NCI-H187 (cell line): ENCODE data around the gene ZNF416.

Experiments
- DNase-seq, 2 experiments: peaks; one replicate each; lab custom pipeline; 2025; lab: John Stamatoyannopoulos, UW

Gene ZNF416

GRCh38 chr19:57578487-57579205 lies at the start of gene ZNF416:
Gene ZNF416, minus strand, starts transcription at chr19:57578911. Its CDS starts 207 bp downstream, at chr19:57578704.
- peak; percentile 67 to 95 for DNase-seq

GRCh38 chr19:57623091-57623490 lies 44.4 kb upstream of the ZNF416 start:
- no peak for DNase-seq

- DNase-seq = no peak
Measured at GRCh38 chr19:57620673-57621348, 42.1 kb upstream of the ZNF416 start.

GRCh38 chr19:57615346-57615745 lies 36.6 kb upstream of the ZNF416 start:
- DNase-seq = no peak

- DNase-seq = peak; percentile 60 to 69
Measured at GRCh38 chr19:57613941-57614743, 35.4 kb upstream of the ZNF416 start, which contains the start of gene ZNF134. Gene ZNF134, plus strand, starts transcription at chr19:57614242. Its CDS starts 5,227 bp downstream, at chr19:57619469.

- DNase-seq = no peak
Measured at GRCh38 chr19:57611113-57611512, 32.4 kb upstream of the ZNF416 start.

GRCh38 chr19:57606931-57607330 lies 28.2 kb upstream of the ZNF416 start:
- no peak for DNase-seq

GRCh38 chr19:57599761-57600383 lies 21.2 kb upstream of the ZNF416 start, which contains the start of gene ZNF530:
Gene ZNF530, plus strand, starts transcription at chr19:57599885. Its CDS starts 4,461 bp downstream, at chr19:57604346.
- DNase-seq = peak; percentile 72 to 77

GRCh38 chr19:57599377-57599760 lies 20.7 kb upstream of the ZNF416 start:
- DNase-seq = no peak

GRCh38 chr19:57587529-57587928 lies 8.8 kb upstream of the ZNF416 start:
- DNase-seq = no peak

- DNase-seq = peak; percentile 58 to 82
Measured at GRCh38 chr19:57583521-57584416, 5.1 kb upstream of the ZNF416 start, which contains the start of gene ZIK1. Gene ZIK1, plus strand, starts transcription at chr19:57584145. Its CDS starts 212 bp downstream, at chr19:57584357.

GRCh38 chr19:57583104-57583520 lies 4.4 kb upstream of the ZNF416 start:
- no peak for DNase-seq

- no peak for DNase-seq
Measured at GRCh38 chr19:57576661-57577060, 2.0 kb downstream of the ZNF416 start.

- DNase-seq = no peak
Measured at GRCh38 chr19:57572415-57572947, 6.2 kb downstream of the ZNF416 start.

- DNase-seq = no peak
Measured at GRCh38 chr19:57570707-57571106, 8.0 kb downstream of the ZNF416 start.

GRCh38 chr19:57566396-57567265 lies 12.1 kb downstream of the ZNF416 start:
- DNase-seq = no peak

GRCh38 chr19:57563547-57563946 lies 15.2 kb downstream of the ZNF416 start:
- DNase-seq = no peak

GRCh38 chr19:57560049-57560491 lies 18.6 kb downstream of the ZNF416 start:
- no peak for DNase-seq

- DNase-seq = peak; percentile 65 to 72
Measured at GRCh38 chr19:57559404-57560025, 19.2 kb downstream of the ZNF416 start, which contains the start of gene ZNF550. Gene ZNF550, minus strand, starts transcription at chr19:57559863. Its CDS starts 181 bp downstream, at chr19:57559682.
